GM18909 (cell line): ENCODE measurements around the gene STK32B.

ENCODE experiments used
- ATAC-seq: cut with Tn5 transposase; IDR thresholded peaks from one replicate; pipeline ENCODE4 v1.9.1; 2021; ENCODE audit warnings: mild to moderate bottlenecking; ENCODE audit not compliant: unreplicated experiment, poor library complexity

The STK32B gene

DNA sequence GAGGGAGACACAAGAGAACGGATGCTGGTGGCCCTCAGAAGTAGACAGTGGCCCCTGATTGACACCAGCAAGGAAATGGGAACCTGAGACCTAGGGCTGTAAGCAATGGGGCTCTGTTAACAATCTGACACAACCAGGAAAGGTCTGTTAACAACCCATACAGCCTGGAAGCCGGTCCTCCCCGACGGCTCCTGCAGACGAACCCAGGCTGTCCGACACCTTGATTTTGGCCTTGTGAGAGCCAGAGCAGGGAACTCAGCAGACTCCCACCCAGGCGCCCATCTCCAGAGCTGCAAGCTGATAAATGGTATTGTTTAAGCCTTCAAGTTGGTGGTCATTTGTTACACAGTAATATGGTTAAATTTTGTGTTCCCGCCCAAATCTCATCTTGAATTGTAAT is 21.8 kb upstream of the STK32B start:
- no peak for ATAC-seq

DNA sequence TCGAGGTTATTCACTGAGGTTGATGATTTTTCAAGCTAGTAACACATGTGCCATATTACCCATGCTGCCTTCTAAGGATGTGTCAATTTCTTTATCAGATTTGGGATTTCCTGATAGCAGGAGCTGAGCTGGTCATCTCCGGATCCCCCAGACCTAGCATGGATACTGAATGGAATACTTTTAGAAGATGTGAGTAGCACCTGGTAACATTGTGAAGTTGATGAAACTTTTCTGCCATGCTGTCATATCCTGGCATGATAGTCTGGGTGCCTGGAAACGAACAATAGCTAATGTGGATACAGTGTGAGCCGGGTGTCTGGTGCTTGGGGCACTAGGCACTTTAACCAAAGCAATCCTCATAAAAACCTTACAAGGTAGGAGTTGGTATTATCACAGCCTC is 21.1 kb upstream of the STK32B start:
- no peak for ATAC-seq

GRCh38 chr4:5030927-5031326 is 20.4 kb upstream of the STK32B start:
- ATAC-seq: no peak

DNA sequence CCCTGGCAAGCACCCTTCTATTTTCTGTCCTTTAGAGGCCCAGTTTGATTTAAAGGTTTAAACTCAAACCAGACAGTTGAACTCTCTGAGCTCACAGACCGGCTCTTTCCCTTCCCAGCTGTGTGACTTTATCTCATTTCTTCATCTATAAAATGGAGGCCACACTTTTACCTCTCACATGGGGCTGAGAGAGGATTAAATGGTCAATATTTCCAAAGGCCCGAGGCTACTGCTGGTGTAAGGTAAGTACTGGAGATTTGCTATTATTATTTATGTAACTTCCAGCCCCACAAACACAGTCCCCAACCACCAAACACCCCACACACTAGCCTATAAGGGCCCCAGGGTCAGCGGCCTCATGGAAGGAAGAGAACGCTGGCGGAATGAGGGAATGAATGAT is 18.5 kb upstream of the STK32B start:
- ATAC-seq: no peak

- no peak for ATAC-seq
Observed at GRCh38 chr4:5033281-5033841, 17.9 kb upstream of the STK32B start.

DNA sequence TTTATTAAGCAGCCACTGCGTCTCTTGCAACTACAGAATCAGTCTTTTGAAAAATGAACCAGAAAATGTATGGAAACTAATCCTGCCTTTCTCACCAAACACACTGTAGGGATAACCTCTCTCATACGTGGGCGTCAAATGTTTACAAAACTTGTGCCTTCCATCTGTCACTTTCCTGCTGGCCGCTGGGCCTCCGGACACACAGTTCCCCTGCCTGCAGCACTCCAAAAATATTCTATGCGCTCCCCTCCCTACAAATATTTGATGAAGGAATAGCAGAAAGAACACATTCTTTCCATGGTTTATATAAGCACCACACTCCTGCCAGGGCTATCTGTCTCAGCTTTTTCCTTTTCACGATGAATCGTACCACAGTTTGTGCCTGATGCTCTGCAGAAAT is 17.1 kb upstream of the STK32B start:
- no peak for ATAC-seq

GRCh38 chr4:5036239-5036638 is 15.0 kb upstream of the STK32B start:
- no peak for ATAC-seq

DNA sequence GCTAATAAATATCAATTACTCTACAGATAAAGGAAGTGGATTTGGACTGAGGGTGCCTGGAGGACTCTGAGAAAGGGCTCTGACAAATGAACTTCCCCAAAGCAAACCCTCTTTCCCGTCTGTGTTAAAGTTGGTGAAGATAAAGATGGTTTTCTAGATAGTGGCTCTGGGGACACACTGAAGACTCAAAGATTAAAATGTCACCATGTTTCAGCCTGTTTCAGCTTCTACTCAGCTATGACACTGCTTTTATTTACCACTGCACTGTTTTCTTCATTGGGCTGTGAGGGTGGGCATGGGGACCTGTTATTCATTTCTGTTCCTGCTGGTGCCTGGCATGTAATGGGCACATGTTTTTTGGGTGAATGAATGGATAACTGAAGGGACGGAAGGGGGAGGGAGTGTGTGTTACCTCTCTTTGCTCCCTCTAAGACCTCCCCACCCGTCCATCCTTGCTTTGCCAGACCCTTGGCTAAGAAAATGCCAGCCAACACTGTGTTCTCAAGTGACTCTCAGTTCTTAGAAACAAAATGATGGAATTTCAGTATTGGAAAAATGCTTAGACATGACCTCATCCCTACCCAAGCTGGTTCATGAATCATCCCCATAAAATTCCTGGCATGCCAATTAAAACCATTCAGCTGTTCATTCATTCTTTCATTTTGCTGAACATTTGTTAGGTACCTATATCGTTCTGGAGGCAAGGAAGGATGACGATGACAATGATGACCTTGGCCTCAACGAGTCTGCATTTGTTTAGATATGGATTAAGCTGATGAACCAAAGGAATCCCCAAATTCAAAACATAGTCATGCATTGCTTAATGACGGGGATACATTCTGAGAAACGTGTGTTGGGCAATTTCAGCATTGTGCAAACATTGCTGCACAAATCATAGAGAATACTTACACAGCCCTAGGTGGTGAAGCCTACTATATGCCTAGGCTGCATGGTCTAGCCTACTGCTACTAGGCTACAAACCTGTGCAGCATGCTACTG is 13.4 kb upstream of the STK32B start:
- ATAC-seq: no peak

- ATAC-seq: no peak
Observed at GRCh38 chr4:5039800-5040199, 11.5 kb upstream of the STK32B start.

GRCh38 chr4:5040856-5041620 is 10.2 kb upstream of the STK32B start:
- ATAC-seq: no peak

DNA sequence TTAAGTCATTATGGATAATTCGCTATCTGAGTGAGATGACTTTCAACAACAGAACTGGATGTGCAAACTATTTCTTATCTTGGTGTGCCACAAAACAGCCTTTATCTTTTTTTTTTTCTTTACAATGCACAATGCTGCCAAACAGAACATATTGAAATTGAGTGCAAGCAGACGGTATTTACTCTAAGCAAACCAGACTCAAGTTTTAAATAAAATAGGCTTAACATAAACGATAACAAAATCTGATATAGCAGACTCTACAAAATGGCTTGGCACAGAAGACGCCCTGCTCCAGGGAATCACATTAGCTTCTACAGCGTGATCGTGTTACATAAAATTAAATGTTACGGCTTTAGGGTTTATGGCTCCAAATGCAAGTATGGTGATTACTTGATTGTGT is 9.6 kb upstream of the STK32B start:
- ATAC-seq: no peak

DNA sequence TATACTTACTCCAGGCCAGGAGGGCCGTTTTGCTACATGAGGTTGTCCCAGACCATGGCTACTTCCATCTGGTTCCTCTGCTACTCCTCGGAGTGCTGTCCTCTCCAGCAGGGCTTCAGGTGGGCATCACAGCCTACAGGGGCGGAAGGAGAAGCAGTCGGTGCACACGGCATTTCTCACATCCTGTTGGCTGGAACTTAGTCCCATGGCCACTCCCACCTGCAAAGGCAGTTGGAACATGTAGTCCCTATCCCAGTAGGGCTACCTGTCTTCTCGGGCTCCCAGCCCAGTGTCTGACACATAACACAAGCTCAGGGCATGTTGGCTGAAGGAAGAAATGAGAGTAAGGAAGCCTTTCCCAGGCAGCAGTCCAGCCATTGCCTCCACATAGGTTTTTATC is 7.7 kb upstream of the STK32B start:
- ATAC-seq: no peak

DNA sequence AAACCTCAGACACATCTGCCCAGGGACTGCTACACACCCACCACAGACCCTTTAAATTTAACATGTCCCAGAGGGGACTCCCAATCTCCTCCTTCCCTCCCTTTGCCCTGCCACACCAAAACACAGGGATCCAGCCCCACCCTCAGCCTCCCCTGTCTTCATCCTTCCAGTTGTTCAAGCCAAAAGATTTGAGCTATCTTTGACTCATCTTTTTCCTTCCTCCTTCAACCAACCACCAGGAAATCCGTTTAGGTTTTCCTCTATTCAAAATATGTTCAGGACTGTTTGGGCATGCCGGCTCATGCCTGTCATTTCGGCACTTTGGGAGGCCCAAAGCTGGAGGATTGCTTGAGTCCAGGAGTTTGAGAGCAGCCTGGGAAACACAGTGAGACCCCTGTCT is 6.9 kb upstream of the STK32B start:
- ATAC-seq: no peak

- no peak for ATAC-seq
Observed at GRCh38 chr4:5045097-5045496, 6.2 kb upstream of the STK32B start.

DNA sequence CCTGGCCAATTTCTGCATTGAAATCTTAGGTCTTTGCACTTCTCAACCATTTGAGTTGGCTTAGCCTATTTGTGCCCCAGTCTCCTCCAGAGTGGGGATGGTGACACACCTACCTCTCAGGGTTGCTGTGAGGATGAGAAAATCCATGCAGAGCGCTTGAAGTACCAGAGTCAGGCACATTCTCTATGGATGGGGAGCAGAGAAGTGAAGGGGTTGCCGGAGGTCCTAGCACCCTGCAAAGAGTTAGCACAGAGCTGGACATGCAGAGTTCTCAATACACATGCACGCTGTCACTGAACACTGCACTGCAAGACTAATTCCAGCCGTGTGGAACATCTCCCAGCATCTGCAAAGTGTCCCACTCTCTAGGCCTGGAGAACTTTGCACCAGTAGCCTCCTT is 2.6 kb upstream of the STK32B start:
- no peak for ATAC-seq

- no peak for ATAC-seq
Observed at GRCh38 chr4:5050520-5051277, 581 bp upstream of the STK32B start.

DNA sequence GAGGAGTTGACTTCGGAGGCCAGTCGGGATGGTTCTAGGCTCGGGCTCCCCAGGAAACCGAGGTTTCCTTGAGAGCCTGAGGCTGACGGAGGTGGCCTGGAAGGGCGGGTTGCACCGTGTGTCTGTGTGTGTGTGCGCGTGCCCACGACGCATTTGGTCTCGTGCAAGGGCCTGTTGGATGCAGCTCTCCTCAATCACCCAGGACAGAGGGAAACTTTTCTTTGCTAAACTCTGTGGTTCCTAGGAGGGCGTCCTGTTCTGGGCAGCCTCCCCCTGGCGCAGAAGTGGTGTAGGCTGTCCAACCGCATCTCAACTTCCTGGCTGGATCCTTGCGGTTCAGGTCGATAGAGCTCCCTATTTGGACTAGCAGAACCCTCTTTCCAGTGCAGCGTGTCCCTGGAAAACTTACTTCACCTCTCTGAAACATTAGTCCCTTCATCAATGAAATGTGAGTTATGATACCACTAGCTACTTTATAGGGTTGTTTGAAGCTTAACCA is 973 bp downstream of the STK32B start:
- ATAC-seq: no peak

DNA sequence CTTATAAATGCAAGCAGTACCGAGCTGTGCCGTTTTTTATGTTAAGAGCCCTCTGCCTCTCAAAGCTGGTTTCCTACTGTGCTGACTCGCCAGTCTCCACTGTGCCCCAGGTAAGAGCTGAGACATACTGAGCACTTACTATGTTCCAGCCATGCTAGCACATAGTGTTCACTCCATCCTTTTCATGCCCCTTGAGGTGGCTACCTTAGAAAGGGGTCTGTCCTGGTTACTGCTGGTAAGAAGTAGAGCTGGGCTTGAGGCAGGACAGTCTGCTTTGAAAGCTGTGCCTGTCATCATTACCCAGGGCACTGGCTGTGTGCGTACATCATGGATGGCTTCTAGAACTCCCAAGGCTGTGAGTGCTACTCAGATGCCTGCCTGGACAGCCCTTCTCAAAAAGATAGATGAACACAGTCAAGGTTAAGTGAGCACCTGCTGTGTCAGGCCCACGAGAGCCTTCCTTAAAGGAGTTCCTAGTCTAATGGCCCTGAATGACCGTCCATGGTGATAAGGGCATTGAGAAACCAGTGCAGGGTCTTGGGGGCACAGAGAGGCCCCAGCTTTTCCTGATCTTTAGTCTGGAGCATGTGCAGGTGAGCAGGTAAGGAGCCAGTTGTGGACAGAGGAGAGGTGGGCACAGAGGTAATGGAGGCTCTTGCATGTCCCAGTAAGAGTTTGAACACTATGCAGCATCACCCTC is 1.6 kb downstream of the STK32B start:
- no peak for ATAC-seq

- no peak for ATAC-seq
Observed at GRCh38 chr4:5054532-5054931, 3.3 kb downstream of the STK32B start.

DNA sequence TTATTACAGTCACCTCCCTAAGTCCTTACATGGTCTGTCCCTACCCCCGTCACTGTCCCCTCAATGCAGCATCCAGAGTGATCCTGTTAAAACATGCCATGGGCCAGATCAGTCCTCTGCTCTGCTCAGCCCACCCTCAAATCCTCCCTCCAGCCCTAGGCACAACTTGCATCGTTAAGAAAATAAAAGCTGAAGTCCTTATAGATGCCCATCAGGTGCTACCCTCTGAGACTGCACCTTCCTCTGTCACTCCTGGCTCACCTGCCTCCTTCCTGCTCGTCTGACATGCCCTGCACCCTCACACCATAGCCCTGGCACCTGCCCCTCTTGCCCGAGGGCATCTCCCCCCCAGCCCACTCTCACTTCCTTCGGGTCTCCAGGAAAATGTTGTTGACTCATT is 4.1 kb downstream of the STK32B start:
- no peak for ATAC-seq
